Lower lobe of right lung (tissue), 2 donors: Measurements from ENCODE around the gene IKZF5. TPM values are rescaled to one million over a fixed set of nuclear protein-coding genes. Genes with fewer than 3 reads are reported as not detected.

Experiments
- ATAC-seq, 2 donors: fragments of 200-7000 bp; cut with Tn5 transposase; one replicate each; pipeline ENCODE4 v1.9.1; 2020 to 2022; ENCODE audit warnings: mild to moderate bottlenecking in 2 of 2, moderate library complexity in 2 of 2
- DNase-seq: peaks from one replicate; pipeline ENCODE4 v3.0.0-alpha.2; 2020
- H3K27ac ChIP-seq: fragments of 200-600 bp; one replicate; pipeline ENCODE4 v1.8.0; 2022
- H3K27me3 ChIP-seq: fragments of 200-600 bp; one replicate; pipeline ENCODE4 v1.8.0; 2022; ENCODE audit warnings: low read depth
- H3K36me3 ChIP-seq: fragments of 200-600 bp; one replicate; pipeline ENCODE4 v1.8.0; 2022; ENCODE audit warnings: mild to moderate bottlenecking
- H3K4me1 ChIP-seq: fragments of 200-600 bp; one replicate; pipeline ENCODE4 v1.8.0; 2022
- H3K4me3 ChIP-seq: fragments of 200-600 bp; one replicate; pipeline ENCODE4 v1.8.0; 2022; ENCODE audit warnings: mild to moderate bottlenecking
- H3K9me3 ChIP-seq: fragments of 200-600 bp; one replicate; pipeline ENCODE4 v1.8.0; 2022
- intact Hi-C: fragments of 100-400 bp; cut with DNase I; formaldehyde crosslinking; loops from one replicate; pipeline ENCODE4 v1.11.0; 2022
- total RNA-seq: library from RNA; stranded (reverse); fragmentation: NEBNext Ultra II Directional; extraction: Animal tissue kit (Norgen Biotek cat#: 25700); gene quantifications from one replicate; pipeline ENCODE4 v1.2.1, GENCODE V29; 2021
- TF ChIP-seq, protein P1 (sequence below): fragments of 200-600 bp; IDR thresholded peaks from one replicate; pipeline ENCODE4 v1.8.0; 2022; ENCODE audit warnings: antibody characterized with exemption, mild to moderate bottlenecking
- donor health status: DM: no; HTN: yes; CAD: no; lungs with severe emphysema.

The IKZF5 gene
- total RNA-seq, 1 donor from 2014 or later = 20.1 TPM

DNA sequence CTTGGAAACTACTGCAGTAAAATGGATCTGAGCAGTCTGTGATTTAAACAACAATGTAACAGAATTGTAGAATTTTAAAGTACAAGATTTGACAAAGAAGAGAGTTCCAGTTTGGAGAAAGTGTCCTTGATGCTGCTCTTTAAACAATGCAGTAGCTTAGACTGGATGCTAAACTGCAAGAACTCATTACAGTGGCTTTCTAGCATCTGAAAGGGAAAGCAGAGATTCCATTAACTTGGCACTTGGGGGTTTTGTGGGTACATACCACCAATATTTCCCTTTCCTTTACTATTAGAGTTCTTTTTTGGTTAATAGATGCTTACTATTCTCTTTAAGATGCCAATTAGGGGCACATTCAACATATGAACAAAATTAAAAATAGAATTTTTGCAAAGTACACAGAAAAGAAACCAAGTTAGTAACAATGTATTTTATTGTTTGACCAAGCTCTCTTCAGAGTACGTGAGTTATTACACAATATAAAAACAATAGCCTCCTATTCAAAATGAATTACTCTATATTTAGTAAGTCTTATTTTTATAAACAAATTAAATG lies 16.5 kb downstream of the IKZF5 start:
- Histone ChIP-seq H3K9me3 (no peaks in the 10 kb centered on the region), H3K27me3 (no peaks in the 10 kb centered on the region), H3K4me3 (no peak overlapping the region), H3K4me1 (no peaks in the 10 kb centered on the region), H3K36me3 (peaks cover 80% of the 10 kb centered on the region), H3K27ac (no peak overlapping the region)
- intact Hi-C loops = no loop called here
- DNase-seq (no peak), ATAC-seq (no peak)
- TF ChIP-seq, protein P1, sequence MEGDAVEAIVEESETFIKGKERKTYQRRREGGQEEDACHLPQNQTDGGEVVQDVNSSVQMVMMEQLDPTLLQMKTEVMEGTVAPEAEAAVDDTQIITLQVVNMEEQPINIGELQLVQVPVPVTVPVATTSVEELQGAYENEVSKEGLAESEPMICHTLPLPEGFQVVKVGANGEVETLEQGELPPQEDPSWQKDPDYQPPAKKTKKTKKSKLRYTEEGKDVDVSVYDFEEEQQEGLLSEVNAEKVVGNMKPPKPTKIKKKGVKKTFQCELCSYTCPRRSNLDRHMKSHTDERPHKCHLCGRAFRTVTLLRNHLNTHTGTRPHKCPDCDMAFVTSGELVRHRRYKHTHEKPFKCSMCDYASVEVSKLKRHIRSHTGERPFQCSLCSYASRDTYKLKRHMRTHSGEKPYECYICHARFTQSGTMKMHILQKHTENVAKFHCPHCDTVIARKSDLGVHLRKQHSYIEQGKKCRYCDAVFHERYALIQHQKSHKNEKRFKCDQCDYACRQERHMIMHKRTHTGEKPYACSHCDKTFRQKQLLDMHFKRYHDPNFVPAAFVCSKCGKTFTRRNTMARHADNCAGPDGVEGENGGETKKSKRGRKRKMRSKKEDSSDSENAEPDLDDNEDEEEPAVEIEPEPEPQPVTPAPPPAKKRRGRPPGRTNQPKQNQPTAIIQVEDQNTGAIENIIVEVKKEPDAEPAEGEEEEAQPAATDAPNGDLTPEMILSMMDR = no peak

GRCh38 chr10:122990278-122990677 lies 18.3 kb downstream of the IKZF5 start:
- intact Hi-C loops = no loop called here
- H3K4me1 ChIP-seq = no peaks in the 10 kb centered on the region
- TF ChIP-seq, protein P1 = no peak
- DNase-seq (no peak), ATAC-seq (no peak)
- peaks cover 65% of the 10 kb centered on the region for H3K36me3 ChIP-seq
- H3K4me3 ChIP-seq = no peak overlapping the region
- H3K27ac ChIP-seq = no peak overlapping the region
- no peaks in the 10 kb centered on the region for H3K9me3 ChIP-seq
- H3K27me3 ChIP-seq = no peaks in the 10 kb centered on the region

DNA sequence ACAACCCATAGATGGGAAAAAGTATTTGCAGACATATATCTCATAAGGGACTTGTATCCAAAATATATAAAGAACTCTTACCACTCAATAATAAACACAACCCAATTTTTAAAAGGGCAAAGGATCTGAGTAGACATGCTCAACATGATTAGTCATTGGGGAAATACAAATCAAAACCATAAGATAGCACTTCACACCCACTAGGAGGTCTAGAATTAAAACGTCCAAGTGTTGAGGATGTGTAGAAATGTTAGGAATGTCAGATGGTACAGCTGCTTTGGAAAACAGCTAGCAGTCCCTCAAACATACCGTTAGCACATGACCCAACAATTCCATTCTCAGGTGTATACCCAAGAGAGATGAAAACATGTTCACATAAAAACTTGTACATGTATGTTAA lies 20.1 kb downstream of the IKZF5 start:
- H3K27me3 ChIP-seq = no peaks in the 10 kb centered on the region
- peaks cover 58% of the 10 kb centered on the region for H3K36me3 ChIP-seq
- no peak for ATAC-seq
- no peaks in the 10 kb centered on the region for H3K9me3 ChIP-seq
- DNase-seq = no peak
- H3K4me3 ChIP-seq = no peak overlapping the region
- TF ChIP-seq, protein P1 = no peak
- no peaks in the 10 kb centered on the region for H3K4me1 ChIP-seq
- H3K27ac ChIP-seq = no peak overlapping the region
- intact Hi-C loops = no loop called here

DNA sequence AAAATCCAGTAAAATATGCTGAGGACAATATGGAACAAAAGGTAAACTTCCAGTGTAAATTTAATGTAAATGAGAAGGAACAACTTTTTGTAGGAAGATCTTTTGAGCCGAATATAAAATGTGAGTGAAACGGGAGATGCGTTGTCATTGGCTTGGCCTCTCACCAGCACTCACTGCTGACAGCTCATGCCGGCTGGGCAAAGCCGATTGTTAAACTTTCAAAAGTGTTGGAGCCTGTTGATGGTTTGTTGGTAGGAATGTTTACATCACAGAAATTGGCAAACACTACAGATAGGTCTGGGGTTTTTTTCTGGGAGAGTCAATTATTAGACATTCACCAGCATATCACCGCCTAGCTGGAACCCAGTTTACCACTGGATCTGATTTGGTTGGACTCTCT lies 22.3 kb downstream of the IKZF5 start:
- no peak for ATAC-seq

GRCh38 chr10:122984708-122985107 lies 23.9 kb downstream of the IKZF5 start:
- no peaks in the 10 kb centered on the region for H3K27me3 ChIP-seq
- DNase-seq (no peak), ATAC-seq (no peak)
- no peak overlapping the region for H3K27ac ChIP-seq
- no peaks in the 10 kb centered on the region for H3K9me3 ChIP-seq
- H3K4me3 ChIP-seq = no peak overlapping the region
- peaks cover 10% of the 10 kb centered on the region for H3K4me1 ChIP-seq
- intact Hi-C loops = no loop called here
- H3K36me3 ChIP-seq = peaks cover 21% of the 10 kb centered on the region
- TF ChIP-seq, protein P1 = no peak

More for the DNA sequence above, 22.3 kb downstream of the IKZF5 start:
- Histone ChIP-seq H3K4me3 (no peak overlapping the region), H3K27me3 (no peaks in the 10 kb centered on the region), H3K27ac (no peak overlapping the region), H3K9me3 (no peaks in the 10 kb centered on the region), H3K36me3 (peaks cover 37% of the 10 kb centered on the region), H3K4me1 (peaks cover under 1% of the 10 kb centered on the region)
- TF ChIP-seq, protein P1 = no peak
- intact Hi-C loops = no loop called here
- DNase-seq = no peak

DNA sequence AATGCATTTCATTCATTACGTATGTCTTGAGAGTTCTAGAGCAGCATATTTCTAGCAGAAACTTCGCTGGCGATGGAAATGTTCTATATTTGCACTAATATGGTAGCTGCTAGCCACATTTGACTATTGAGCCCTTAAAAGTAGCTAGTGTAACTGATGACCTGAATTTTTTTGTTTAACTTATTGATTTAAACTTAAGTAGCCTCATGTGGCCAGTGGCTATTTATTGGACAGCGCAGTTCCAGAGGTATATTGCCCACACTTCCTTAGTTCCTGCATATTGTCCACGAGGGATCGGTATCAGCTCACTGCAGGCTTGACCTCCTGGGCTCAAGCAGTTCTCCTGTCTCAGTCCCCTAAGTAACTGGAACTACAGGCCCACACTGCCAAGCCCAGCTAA lies 24.7 kb downstream of the IKZF5 start:
- H3K27me3 ChIP-seq = no peaks in the 10 kb centered on the region
- ATAC-seq = no peak
- no peak overlapping the region for H3K27ac ChIP-seq
- H3K36me3 ChIP-seq = peaks cover 21% of the 10 kb centered on the region
- H3K4me1 ChIP-seq = peaks cover 13% of the 10 kb centered on the region
- TF ChIP-seq, protein P1 = no peak
- DNase-seq = no peak
- intact Hi-C loops = no loop called here
- no peak overlapping the region for H3K4me3 ChIP-seq
- no peaks in the 10 kb centered on the region for H3K9me3 ChIP-seq
